ENCODE results near the gene PFN2.

Gene PFN2

GRCh38 chr3:149917124-149917667, 53.5 kb downstream of the PFN2 start:
- no peak for DNase-seq (ENCODE audit: low spot score)

All from D341Med (cell line).